GM23248 (cell line): ENCODE measurements around the gene SP6. TPM values are rescaled to one million over a fixed set of nuclear protein-coding genes. Genes with fewer than 3 reads are reported as not detected.

Experiments
- DNase-seq: peaks from one replicate; pipeline ENCODE4 v3.0.0-alpha.2; 2015
- H2AFZ ChIP-seq: fragments of 200-600 bp; sonication (generic); 2 replicates; pipeline ENCODE4 v1.6.1; 2016; ENCODE audit warnings: antibody characterized with exemption
- H3F3A ChIP-seq: fragments of 200-600 bp; sonication (generic); 2 replicates; pipeline ENCODE4 v1.6.1; 2016; ENCODE audit warnings: mild to moderate bottlenecking, antibody characterized with exemption, mixed run types; ENCODE audit not compliant: insufficient read depth
- H3K27ac ChIP-seq: fragments of 200-600 bp; sonication (generic); 2 replicates; pipeline ENCODE4 v1.5.1; 2016; ENCODE audit warnings: mild to moderate bottlenecking
- H3K27me3 ChIP-seq: fragments of 200-600 bp; sonication (generic); replicated peaks from 2 replicates; pipeline ENCODE4 v1.6.1; 2016; ENCODE audit warnings: mild to moderate bottlenecking; ENCODE audit not compliant: insufficient read depth
- H3K36me3 ChIP-seq: fragments of 200-600 bp; sonication (generic); 2 replicates; pipeline ENCODE4 v1.6.1; 2016; ENCODE audit warnings: low read depth, mild to moderate bottlenecking
- H3K4me1 ChIP-seq: fragments of 200-600 bp; sonication (generic); 2 replicates; pipeline ENCODE4 v1.6.1; 2016; ENCODE audit warnings: mild to moderate bottlenecking; ENCODE audit not compliant: insufficient read depth
- H3K4me2 ChIP-seq: fragments of 200-600 bp; sonication (generic); one replicate; pipeline ENCODE4 v1.6.1; 2016; ENCODE audit warnings: mild to moderate bottlenecking; ENCODE audit not compliant: unreplicated experiment
- H3K4me3 ChIP-seq: fragments of 200-600 bp; sonication (generic); 2 replicates; pipeline ENCODE4 v1.5.1; 2016; ENCODE audit warnings: mild to moderate bottlenecking
- H3K79me2 ChIP-seq: fragments of 200-600 bp; sonication (generic); 2 replicates; pipeline ENCODE4 v1.6.1; 2016; ENCODE audit warnings: mild to moderate bottlenecking; ENCODE audit not compliant: insufficient read depth
- H3K9ac ChIP-seq: fragments of 200-600 bp; sonication (generic); 2 replicates; pipeline ENCODE4 v1.6.1; 2016; ENCODE audit warnings: mild to moderate bottlenecking
- H3K9me2 ChIP-seq: fragments of 200-600 bp; sonication (generic); 2 replicates; pipeline ENCODE4 v1.6.1; 2016; ENCODE audit warnings: mixed run types, mild to moderate bottlenecking, moderate library complexity; ENCODE audit not compliant: insufficient read depth
- H3K9me3 ChIP-seq: fragments of 200-600 bp; sonication (generic); one replicate; pipeline ENCODE4 v1.6.1; 2017; ENCODE audit warnings: low read depth
- H4K20me1 ChIP-seq: fragments of 200-600 bp; sonication (generic); 2 replicates; pipeline ENCODE4 v1.6.0; 2016; ENCODE audit not compliant: insufficient read depth
- EZH2 ChIP-seq: fragments of 200-600 bp; sonication (generic); IDR thresholded peaks from 2 replicates; pipeline ENCODE4 v1.6.1; 2018; ENCODE audit warnings: antibody characterized with exemption, mild to moderate bottlenecking; ENCODE audit not compliant: insufficient read depth, poor library complexity, severe bottlenecking
- EZH2phosphoT487 ChIP-seq: fragments of 200-600 bp; sonication (generic); IDR thresholded peaks from 2 replicates; pipeline ENCODE4 v1.6.1; 2018; ENCODE audit warnings: antibody characterized with exemption, moderate library complexity, mild to moderate bottlenecking, low read depth; ENCODE audit not compliant: insufficient read depth
- WGBS, 2 experiments: methylation state at CpG; one replicate each; pipeline ENCODE4 v1.1.6; 2015 to 2017; ENCODE audit warnings: low lambda C conversion rate in 2 of 2, low coverage in 1 of 2; ENCODE audit errors: missing lambda C conversion rate in 2 of 2; 5-methylcytosine and 5-hydroxymethylcytosine counted together
- in situ Hi-C: fragments of 300-500 bp; cut with MboI; formaldehyde crosslinking; loops from 2 replicates; pipeline ENCODE4 v1.15.0; 2020
- polyA plus RNA-seq: library from polyadenylated mRNA; unstranded; fragments of >200 nt; fragmentation: Nextera tagmentation; extraction: Ambion mirVana; gene quantifications from 2 replicates; pipeline ENCODE4 v1.2.1, GENCODE V29; 2016
- total RNA-seq: library from RNA; depleted of rRNA; stranded (reverse); fragments of >200 nt; shearing (Covaris generic); gene quantifications from 2 replicates; pipeline ENCODE4 v1.2.3, GENCODE V29; 2014

SP6 gene
- total and polyA plus RNA-seq, 2 experiments from 2014 or later: not detected

DNA sequence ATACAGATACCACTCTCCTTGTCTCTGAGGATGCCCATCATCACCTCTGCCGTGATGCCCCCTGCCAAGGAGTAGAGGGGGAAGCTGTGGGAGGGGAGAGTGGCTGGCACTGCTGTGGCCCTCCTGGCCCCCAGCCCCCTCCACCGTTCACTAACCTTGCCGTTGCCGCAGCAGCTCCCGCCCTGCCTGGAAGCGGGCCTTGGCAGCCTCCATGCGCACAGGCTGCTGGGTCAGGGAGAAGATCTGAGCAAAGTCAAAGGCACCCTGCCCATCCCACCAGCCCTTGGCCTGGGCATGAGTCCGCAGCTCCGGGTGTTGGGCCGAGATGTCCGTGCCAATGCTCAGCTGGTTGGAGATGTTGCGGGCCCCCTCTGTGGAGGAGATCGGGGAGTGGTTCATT lies 12.3 kb downstream of the SP6 start:
- no peak overlapping the region for H3K4me2 ChIP-seq
- H3K4me3 ChIP-seq: no peak overlapping the region
- 80 to 84% methylated on average over 13 of the region's 13 CpGs for WGBS, 2 experiments
- peaks cover 16% of the 10 kb centered on the region for H3K4me1 ChIP-seq
- peaks cover 10% of the 10 kb centered on the region for H3K79me2 ChIP-seq
- H3K27ac ChIP-seq: no peak overlapping the region
- H3K9ac ChIP-seq: no peak overlapping the region
- H2AFZ ChIP-seq: no peak overlapping the region
- in situ Hi-C loops: no loop called here
- H3K36me3 ChIP-seq: no peaks in the 10 kb centered on the region
- H3K9me2 ChIP-seq: no peaks in the 10 kb centered on the region
- H4K20me1 ChIP-seq: no peaks in the 10 kb centered on the region
- H3K9me3 ChIP-seq: no peaks in the 10 kb centered on the region
- TF ChIP-seq EZH2 (no peak), EZH2phosphoT487 (no peak)
- no peaks in the 10 kb centered on the region for H3K27me3 ChIP-seq
- no peaks in the 10 kb centered on the region for H3F3A ChIP-seq
- DNase-seq: no peak

DNA sequence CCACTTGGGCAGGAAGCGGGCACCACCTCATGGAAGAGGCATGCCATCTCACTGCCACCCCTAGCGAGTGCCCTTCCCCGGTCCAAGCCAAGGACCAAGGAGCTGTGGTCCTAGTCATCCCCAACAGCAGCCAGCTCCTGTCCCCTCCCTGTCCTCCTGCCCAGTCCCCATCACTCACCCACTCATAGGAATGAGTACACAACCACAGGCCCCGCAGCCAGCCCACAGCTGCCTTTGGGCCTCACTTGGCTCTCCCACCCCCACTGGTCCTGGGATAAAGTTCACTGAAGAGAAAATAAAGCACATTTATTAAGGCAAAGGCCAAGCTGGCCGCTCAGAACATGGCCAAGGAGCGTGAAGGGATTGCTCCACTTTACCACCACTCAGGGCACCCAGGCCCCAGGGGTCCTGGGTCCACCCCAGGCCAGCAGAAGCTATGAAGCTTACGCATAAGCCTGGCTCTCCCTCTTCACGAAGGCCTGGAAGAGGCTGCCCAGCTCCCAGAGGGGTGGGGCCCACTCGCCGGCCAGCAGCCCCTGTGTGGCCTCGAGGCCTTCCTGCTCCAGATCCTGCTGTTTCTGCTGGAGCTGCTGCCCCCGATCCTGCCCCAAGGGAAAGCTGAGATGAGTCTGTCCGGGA lies 13.4 kb downstream of the SP6 start:
- Histone ChIP-seq H3F3A (no peaks in the 10 kb centered on the region), H2AFZ (no peak overlapping the region), H3K27ac (no peak overlapping the region), H3K4me1 (peaks cover 16% of the 10 kb centered on the region), H3K79me2 (peaks cover 10% of the 10 kb centered on the region), H3K4me3 (no peak overlapping the region), H3K9ac (peak overlapping the region; percentile 31; the same call in 1 of the 2 replicates), H3K36me3 (no peaks in the 10 kb centered on the region), H3K9me3 (no peaks in the 10 kb centered on the region), H3K27me3 (no peaks in the 10 kb centered on the region), H4K20me1 (no peaks in the 10 kb centered on the region), H3K4me2 (no peak overlapping the region), H3K9me2 (no peaks in the 10 kb centered on the region)
- DNase-seq: peak; percentile 35
- 62 to 65% methylated on average over 13 of the region's 13 CpGs for WGBS, 2 experiments
- no peak for TF ChIP-seq EZH2
- TF ChIP-seq EZH2phosphoT487: no peak
- in situ Hi-C loops: no loop called here

DNA sequence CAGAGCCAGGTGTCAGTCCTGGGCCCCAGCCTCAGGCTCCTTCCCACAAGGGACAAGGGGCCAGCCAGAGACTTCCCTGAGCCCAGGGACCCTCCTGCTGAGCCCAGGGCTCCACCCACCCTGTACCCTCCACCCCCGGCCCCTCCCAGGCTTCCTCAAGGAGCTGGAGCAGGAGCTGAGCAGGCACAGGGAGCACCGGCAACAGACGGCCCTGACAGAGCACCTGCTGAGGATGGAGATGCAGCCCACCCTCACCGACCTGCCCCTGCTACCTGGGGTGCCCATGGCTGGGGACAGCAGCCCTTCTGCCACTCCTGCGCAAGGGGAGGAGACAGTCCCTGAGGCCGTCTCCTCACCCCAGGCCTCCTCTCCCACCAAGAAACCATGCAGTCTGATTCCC lies 14.4 kb downstream of the SP6 start:
- H3K4me2 ChIP-seq: no peak overlapping the region
- H3K27me3 ChIP-seq: no peaks in the 10 kb centered on the region
- DNase-seq: no peak
- TF ChIP-seq EZH2 (no peak), EZH2phosphoT487 (no peak)
- H3F3A ChIP-seq: peaks cover 7% of the 10 kb centered on the region; the same call in 1 of the 2 replicates
- H3K79me2 ChIP-seq: peaks cover 10% of the 10 kb centered on the region
- no peak overlapping the region for H3K27ac ChIP-seq
- no peaks in the 10 kb centered on the region for H3K9me2 ChIP-seq
- H4K20me1 ChIP-seq: no peaks in the 10 kb centered on the region
- H3K9me3 ChIP-seq: no peaks in the 10 kb centered on the region
- H3K4me3 ChIP-seq: no peak overlapping the region
- in situ Hi-C loops: no loop called here
- H3K36me3 ChIP-seq: no peaks in the 10 kb centered on the region
- WGBS, 2 experiments: 84 to 90% methylated on average over 5 to 6 of the region's 6 CpGs
- H3K4me1 ChIP-seq: peaks cover 18% of the 10 kb centered on the region
- H2AFZ ChIP-seq: no peak overlapping the region
- H3K9ac ChIP-seq: no peak overlapping the region

DNA sequence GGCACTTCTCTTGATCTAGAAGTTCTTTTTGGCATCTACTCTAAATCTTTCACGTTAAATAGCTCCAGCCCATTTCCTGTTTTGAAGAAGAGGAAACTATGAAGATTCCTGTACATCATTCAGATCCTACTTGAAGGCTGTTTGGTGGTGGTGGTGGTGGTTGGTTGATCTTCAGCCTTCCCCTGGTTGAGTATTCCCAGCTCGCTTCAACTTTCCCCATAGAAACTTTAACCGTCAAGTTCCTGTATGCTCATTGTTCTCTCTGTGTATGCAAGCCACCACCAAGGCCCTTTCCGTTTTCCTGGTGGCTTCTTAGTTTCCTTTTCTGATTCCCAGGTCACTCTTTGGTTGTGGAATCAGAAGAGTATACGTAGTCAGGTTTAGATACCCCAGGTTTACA lies 16.2 kb downstream of the SP6 start:
- in situ Hi-C loops: no loop called here
- Histone ChIP-seq H3K4me2 (no peak overlapping the region), H4K20me1 (no peaks in the 10 kb centered on the region), H3K27ac (no peak overlapping the region), H3K4me1 (peaks cover 20% of the 10 kb centered on the region), H2AFZ (no peak overlapping the region), H3K79me2 (peaks cover 14% of the 10 kb centered on the region), H3K4me3 (no peak overlapping the region), H3K9me2 (no peaks in the 10 kb centered on the region), H3F3A (peaks cover 13% of the 10 kb centered on the region; the same call in 1 of the 2 replicates), H3K27me3 (no peaks in the 10 kb centered on the region), H3K9ac (no peak overlapping the region), H3K36me3 (no peaks in the 10 kb centered on the region), H3K9me3 (no peaks in the 10 kb centered on the region)
- no peak for DNase-seq
- no peak for TF ChIP-seq EZH2phosphoT487
- no peak for TF ChIP-seq EZH2
- 58 to 74% methylated on average over 5 of the region's 5 CpGs for WGBS, 2 experiments
